ENCODE results near the gene PMM2. TPM values are rescaled to one million over a fixed set of nuclear protein-coding genes. Genes with fewer than 3 reads are reported as not detected.
A peak's percentile ranks its signal among the peaks of the same experiment; 100 is the strongest.

PMM2 gene
- total and polyA plus RNA-seq, 2 experiments from 2014 or later = 39.6 to 46.4 TPM

DNA sequence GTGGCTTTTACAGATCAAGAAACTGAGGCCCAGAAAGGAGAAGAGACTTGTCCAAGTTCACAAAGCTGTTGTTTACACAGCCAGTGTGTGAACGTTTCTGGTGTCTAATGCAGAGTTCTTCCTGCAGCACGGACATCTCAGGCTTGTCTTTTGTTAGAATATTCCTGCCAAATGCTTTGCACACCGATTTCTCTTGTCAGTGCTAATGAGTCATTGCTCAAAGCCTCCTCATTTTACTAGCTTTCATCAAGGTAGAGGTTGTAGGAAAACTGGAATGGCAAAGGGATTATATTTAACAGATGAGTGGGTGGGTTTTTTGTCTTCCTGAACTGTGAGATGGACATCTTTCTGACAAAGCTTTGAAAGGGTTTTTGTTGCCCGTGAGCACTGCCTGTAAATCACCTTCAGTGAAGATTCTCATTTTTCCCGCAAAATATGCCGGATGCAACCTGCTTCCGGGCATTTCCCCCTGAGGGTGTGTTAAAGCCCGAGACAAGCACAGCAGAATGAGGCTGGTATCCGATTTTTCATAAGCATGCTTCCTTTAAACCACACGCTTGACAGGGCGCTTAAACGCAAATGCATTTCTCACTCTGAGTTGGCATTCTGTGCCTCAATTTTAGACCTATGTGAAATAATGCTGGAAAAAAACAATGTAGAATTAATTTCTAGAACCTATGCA lies 14.7 kb downstream of the PMM2 start:
- no peaks in the 10 kb centered on the region; the same call in 1 of the 2 replicates for H4K20me1 ChIP-seq (ENCODE audit: insufficient read depth)
- no peak overlapping the region for H3K4me2 ChIP-seq (ENCODE audit: unreplicated experiment)
- peaks cover 91% of the 10 kb centered on the region for H3K36me3 ChIP-seq (ENCODE audit: low read depth)
- DNase-seq = no peak
- H2AFZ ChIP-seq = no peak overlapping the region
- H3K4me1 ChIP-seq (ENCODE audit: insufficient read depth) = 0 out of 2 replicates have a peak, but pooled peaks cover 4% of the 10 kb centered on the region
- TF ChIP-seq EZH2phosphoT487 (IDR thresholded peaks at IDR 0.05; ENCODE audit: insufficient read depth, low read depth) = no peak
- TF ChIP-seq EZH2 (IDR thresholded peaks at IDR 0.05; ENCODE audit: insufficient read depth, poor library complexity, severe bottlenecking) = no peak
- no peak overlapping the region for H3K9ac ChIP-seq
- in situ Hi-C loops (cut with MboI) = no loop called here
- no peak overlapping the region for H3K27ac ChIP-seq
- H3F3A ChIP-seq (ENCODE audit: insufficient read depth) = peaks cover 51% of the 10 kb centered on the region
- H3K4me3 ChIP-seq = no peak overlapping the region
- no peaks in the 10 kb centered on the region for H3K9me2 ChIP-seq (ENCODE audit: insufficient read depth)
- H3K27me3 ChIP-seq (replicated peaks; ENCODE audit: insufficient read depth) = no peaks in the 10 kb centered on the region
- H3K79me2 ChIP-seq (ENCODE audit: insufficient read depth) = peaks cover 93% of the 10 kb centered on the region
- WGBS, 2 experiments (ENCODE audit: low coverage in 1 of 2, low lambda C conversion rate in 2 of 2, missing lambda C conversion rate in 2 of 2) = 77 to 78% methylated on average over 12 of the region's 12 CpGs
- no peaks in the 10 kb centered on the region for H3K9me3 ChIP-seq (ENCODE audit: low read depth)

DNA sequence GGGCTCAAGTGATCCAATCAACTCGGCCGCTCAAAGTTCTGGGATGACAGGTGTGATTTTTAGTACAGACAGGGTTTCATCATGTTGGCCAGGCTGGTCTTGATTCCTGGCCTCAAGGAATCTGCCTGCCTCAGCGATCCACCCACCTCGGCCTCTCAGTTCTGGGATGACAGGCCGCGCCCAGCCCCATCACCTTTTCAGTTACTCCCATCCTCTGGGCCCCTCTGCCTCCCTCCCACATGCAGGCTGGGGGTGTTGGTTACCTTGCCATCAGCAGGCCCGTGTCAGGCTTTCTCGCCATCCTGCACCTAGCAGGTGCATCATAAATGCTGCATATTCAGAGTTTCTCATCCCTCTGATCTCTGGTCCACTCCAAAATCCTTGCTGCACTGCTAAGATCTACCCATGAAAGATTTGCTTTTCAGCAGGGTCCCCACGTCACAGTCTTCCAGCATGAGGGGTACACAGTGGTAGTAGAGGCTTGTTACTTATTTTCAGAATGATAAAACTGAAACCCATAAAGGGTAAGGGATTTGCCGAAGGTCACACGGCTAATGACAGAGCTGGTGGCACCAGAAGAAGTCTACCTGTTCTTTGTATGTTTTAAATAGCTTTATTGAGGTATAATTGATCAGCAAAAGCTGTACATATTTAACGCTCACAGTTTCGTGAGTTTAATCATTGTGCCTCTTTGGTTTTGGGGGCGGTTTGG lies 16.6 kb downstream of the PMM2 start:
- 90 to 91% methylated on average over 14 of the region's 14 CpGs for WGBS, 2 experiments (ENCODE audit: low coverage in 1 of 2, low lambda C conversion rate in 2 of 2, missing lambda C conversion rate in 2 of 2)
- H3K27ac ChIP-seq = no peak overlapping the region
- H3F3A ChIP-seq (ENCODE audit: insufficient read depth) = peaks cover 55% of the 10 kb centered on the region
- DNase-seq = no peak
- H3K9ac ChIP-seq = no peak overlapping the region
- TF ChIP-seq EZH2 (IDR thresholded peaks at IDR 0.05; ENCODE audit: insufficient read depth, poor library complexity, severe bottlenecking) = no peak
- TF ChIP-seq EZH2phosphoT487 (IDR thresholded peaks at IDR 0.05; ENCODE audit: insufficient read depth, low read depth) = no peak
- no peak overlapping the region for H2AFZ ChIP-seq
- no peaks in the 10 kb centered on the region for H3K9me3 ChIP-seq (ENCODE audit: low read depth)
- H3K4me3 ChIP-seq = no peak overlapping the region
- H3K36me3 ChIP-seq (ENCODE audit: low read depth) = peaks cover 89% of the 10 kb centered on the region
- in situ Hi-C loops (cut with MboI) = no loop called here
- 0 out of 2 replicates have a peak, but pooled peaks cover 7% of the 10 kb centered on the region for H3K4me1 ChIP-seq (ENCODE audit: insufficient read depth)
- H3K79me2 ChIP-seq (ENCODE audit: insufficient read depth) = peaks cover 93% of the 10 kb centered on the region
- no peaks in the 10 kb centered on the region for H3K27me3 ChIP-seq (replicated peaks; ENCODE audit: insufficient read depth)
- H3K4me2 ChIP-seq (ENCODE audit: unreplicated experiment) = no peak overlapping the region
- no peaks in the 10 kb centered on the region for H3K9me2 ChIP-seq (ENCODE audit: insufficient read depth)
- no peaks in the 10 kb centered on the region for H4K20me1 ChIP-seq (ENCODE audit: insufficient read depth)

DNA sequence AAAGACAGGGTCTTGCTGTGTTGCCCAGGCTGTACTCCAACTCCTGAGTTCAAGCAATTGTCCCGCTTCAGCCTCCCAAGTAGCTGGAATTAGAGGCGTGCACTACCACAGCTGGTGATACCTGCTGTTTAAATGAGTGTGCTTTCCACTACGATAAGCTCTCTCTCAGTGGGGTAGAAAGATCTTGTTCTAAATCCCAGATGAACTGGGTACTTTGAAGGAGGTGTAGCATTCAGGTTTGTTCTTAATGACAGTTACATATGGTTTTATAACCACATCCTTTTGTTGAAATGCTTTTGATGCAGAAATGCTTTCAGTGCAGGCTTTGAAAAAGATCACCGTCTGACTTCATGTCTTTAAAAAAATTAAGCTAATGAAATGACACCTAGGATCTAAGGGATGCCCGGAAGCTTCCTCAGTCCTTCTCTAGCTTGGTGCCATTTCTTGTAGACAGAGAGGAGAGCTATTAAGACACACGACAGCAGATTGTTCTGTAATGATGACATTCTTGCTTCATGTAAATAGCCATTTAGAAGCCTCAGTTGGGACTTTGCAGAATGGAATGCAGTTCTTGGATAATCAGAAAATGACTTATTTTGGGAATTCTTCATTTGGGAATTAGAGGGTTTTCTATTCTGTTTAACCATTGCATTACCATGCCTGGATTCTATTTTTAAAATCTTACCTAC lies 19.5 kb downstream of the PMM2 start:
- Histone ChIP-seq H3K9me3 (ENCODE audit: low read depth) (no peaks in the 10 kb centered on the region), H3K27me3 (replicated peaks; ENCODE audit: insufficient read depth) (no peaks in the 10 kb centered on the region), H3K9ac (no peak overlapping the region), H3F3A (ENCODE audit: insufficient read depth) (peaks cover 38% of the 10 kb centered on the region), H4K20me1 (ENCODE audit: insufficient read depth) (no peaks in the 10 kb centered on the region), H3K79me2 (ENCODE audit: insufficient read depth) (peaks cover 93% of the 10 kb centered on the region), H3K9me2 (ENCODE audit: insufficient read depth) (no peaks in the 10 kb centered on the region), H3K27ac (peak overlapping the region; percentile 14; the same call in 1 of the 2 replicates), H2AFZ (no peak overlapping the region), H3K36me3 (ENCODE audit: low read depth) (peaks cover 84% of the 10 kb centered on the region), H3K4me2 (ENCODE audit: unreplicated experiment) (no peak overlapping the region), H3K4me1 (ENCODE audit: insufficient read depth) (0 out of 2 replicates have a peak, but pooled peaks cover 7% of the 10 kb centered on the region), H3K4me3 (no peak overlapping the region)
- in situ Hi-C loops (cut with MboI) = no loop called here
- DNase-seq = peak; percentile 47
- WGBS, 2 experiments (ENCODE audit: low coverage in 1 of 2, low lambda C conversion rate in 2 of 2, missing lambda C conversion rate in 2 of 2) = 64 to 67% methylated on average over 6 of the region's 6 CpGs
- TF ChIP-seq EZH2phosphoT487 (IDR thresholded peaks at IDR 0.05; ENCODE audit: insufficient read depth, low read depth) = no peak
- no peak for TF ChIP-seq EZH2 (IDR thresholded peaks at IDR 0.05; ENCODE audit: insufficient read depth, poor library complexity, severe bottlenecking)

DNA sequence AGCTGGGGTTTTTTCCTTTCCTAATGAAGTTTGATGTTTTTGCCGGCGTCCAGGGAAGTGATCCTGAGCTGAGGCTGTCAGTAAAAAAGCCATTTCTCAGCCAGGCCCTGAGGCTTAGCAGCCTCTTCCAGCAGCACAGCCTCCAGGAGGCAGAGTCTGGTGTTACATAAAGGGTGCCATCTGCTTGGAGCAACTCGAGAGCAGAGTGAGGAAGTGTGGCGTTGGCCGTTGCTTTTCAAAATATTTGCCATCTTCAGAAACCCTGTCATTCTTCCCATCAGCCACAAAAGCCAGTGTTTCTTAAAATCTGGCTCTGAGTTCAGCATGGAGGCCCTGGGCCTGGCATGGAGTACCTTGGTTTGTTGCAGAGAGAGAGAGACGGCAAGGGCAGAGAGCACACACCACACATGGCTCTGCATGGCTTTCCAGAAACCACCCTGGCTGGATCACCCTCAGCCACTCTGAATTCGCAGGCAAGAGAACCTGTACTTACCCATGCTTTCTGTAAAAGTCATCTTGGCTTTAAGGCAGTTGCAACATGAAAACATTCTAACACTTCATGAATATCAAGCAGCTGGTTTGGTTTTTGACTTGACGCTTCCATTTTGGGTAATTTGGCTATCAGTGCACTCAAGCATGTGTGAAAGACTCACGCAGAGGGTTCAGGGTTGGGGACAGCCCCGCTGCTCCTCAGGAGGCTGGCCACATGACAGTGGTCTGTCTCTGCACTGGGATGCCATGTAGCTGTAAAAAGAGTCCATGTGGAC lies 21.0 kb downstream of the PMM2 start:
- in situ Hi-C loops (cut with MboI) = no loop called here

More for the DNA sequence above, 21.0 kb downstream of the PMM2 start:
- H2AFZ ChIP-seq = no peak overlapping the region
- no peak overlapping the region for H3K4me3 ChIP-seq
- H3K4me2 ChIP-seq (ENCODE audit: unreplicated experiment) = no peak overlapping the region
- no peaks in the 10 kb centered on the region for H4K20me1 ChIP-seq (ENCODE audit: insufficient read depth)
- H3K27me3 ChIP-seq (replicated peaks; ENCODE audit: insufficient read depth) = no peaks in the 10 kb centered on the region
- no peaks in the 10 kb centered on the region for H3K9me2 ChIP-seq (ENCODE audit: insufficient read depth)
- H3K36me3 ChIP-seq (ENCODE audit: low read depth) = peaks cover 77% of the 10 kb centered on the region
- 86% methylated on average over 10 of the region's 10 CpGs for WGBS, 2 experiments (ENCODE audit: low coverage in 1 of 2, low lambda C conversion rate in 2 of 2, missing lambda C conversion rate in 2 of 2)
- no peaks in the 10 kb centered on the region for H3K9me3 ChIP-seq (ENCODE audit: low read depth)
- H3K79me2 ChIP-seq (ENCODE audit: insufficient read depth) = peaks cover 95% of the 10 kb centered on the region
- H3K9ac ChIP-seq = no peak overlapping the region
- H3K4me1 ChIP-seq (ENCODE audit: insufficient read depth) = 0 out of 2 replicates have a peak, but pooled peaks cover 7% of the 10 kb centered on the region
- peaks cover 50% of the 10 kb centered on the region for H3F3A ChIP-seq (ENCODE audit: insufficient read depth)
- no peak overlapping the region for H3K27ac ChIP-seq
- TF ChIP-seq EZH2phosphoT487 (IDR thresholded peaks at IDR 0.05; ENCODE audit: insufficient read depth, low read depth) = no peak
- TF ChIP-seq EZH2 (IDR thresholded peaks at IDR 0.05; ENCODE audit: insufficient read depth, poor library complexity, severe bottlenecking) = no peak
- DNase-seq = no peak
